ENCODE measurements around the gene CCDC81.
"Not testable (repeated sequence)": the region's sequence is repeated elsewhere in the genome, so short reads cannot be mapped to it uniquely, and the experiment has no call there.

CCDC81 gene

DNA sequence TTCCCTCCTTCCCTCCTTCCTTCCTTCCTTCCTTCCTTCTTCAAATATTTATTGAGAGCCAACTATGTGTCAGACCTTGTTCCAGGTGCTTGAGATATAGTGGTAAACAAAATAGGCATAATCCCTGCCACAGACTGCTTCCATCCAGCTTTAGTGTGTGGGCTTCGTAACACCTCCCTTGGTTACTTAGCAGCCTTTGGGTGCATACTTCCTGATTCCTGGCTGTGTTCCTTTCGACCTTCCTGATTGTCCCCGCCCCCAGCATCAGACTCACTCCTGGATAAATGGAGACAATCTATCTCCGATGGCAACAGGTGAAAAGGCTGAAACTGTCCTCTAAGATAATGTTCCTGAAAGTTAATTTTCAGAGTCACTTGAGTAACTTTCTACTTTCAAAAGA is 13.5 kb downstream of the CCDC81 start:
- no peak for FAIRE-seq

- no peak for FAIRE-seq
Measured at GRCh38 chr11:86390487-86390886, 15.8 kb downstream of the CCDC81 start.

- no peak for FAIRE-seq
Measured at GRCh38 chr11:86395061-86395551, 20.4 kb downstream of the CCDC81 start.

DNA sequence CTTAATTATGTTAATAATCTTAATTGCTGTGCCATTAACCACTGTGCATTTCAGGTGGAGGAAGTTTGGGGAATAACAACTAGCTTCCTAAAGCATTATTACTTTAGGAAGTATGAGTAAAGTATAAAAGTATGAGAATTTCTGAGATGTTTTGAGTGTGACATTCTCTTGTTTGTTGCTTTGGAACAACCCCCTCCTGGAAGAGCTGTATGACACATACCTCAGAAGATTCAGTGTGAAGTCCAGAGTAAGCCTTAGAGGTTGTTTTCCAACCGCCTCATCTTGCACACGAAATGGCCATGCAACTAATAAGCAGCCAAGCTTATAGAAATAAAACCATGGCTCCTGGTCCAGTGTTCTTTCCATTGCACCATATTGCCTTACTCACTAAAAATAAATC is 21.7 kb downstream of the CCDC81 start:
- FAIRE-seq: no peak

- no peak for FAIRE-seq
Measured at GRCh38 chr11:86397351-86397750, 22.7 kb downstream of the CCDC81 start.

- no peak for FAIRE-seq
Measured at GRCh38 chr11:86398106-86398505, 23.4 kb downstream of the CCDC81 start.

DNA sequence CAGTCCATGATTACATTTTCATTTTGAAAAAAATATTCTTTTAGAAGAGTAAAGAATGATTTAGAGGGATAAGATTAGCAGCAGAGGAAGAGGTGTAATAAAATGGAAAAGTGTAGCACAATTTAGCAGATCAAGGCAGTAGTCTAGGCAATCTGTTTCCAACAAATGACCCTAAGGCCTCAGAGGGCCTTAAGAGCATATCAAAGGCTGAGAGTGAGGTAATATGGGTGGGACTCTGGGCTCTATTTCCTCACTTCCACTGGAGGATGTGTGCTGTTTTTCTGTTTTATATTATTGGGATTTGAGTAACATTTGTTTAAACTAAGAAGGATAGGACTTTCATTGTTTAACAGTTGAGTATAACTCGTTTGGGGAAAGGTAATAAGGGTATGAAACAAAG is 28.8 kb downstream of the CCDC81 start:
- FAIRE-seq: no peak

DNA sequence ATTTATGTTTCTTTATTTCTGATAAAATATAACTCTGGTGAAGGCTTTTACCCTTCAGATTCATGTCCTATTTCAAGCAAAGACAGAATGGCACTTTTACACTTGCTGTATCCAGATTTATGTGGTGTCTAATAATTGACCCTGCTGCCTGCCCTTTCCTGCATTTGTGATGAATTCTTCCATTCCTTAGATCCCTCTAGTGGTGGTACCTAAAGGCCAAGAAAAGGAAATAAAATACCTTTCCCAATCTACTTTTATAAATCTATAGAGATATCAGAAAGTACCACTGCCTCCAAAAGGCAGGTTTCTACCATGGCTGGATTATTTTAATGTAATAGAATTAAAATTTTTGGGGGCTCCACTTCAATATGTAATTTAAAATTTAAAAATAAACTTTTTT is 34.2 kb downstream of the CCDC81 start:
- FAIRE-seq: no peak

DNA sequence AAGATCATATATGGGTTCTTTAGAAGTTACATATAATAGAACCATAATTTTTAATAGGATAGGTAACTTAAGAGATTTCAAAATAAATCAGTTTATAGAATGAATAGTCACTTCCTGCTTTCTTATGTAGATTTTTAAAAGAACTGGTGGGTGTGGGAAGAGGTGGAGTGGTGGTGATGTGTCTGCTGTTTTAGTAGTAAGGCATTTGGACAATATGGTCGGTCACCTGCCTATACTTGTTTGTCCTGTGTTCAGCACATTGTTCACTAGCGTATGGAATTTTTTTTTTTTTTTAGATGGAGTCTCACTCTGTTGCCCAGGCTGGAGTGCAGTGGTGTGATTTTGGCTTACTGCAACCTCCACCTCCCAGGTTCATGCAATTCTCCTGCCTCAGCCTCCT is 39.3 kb downstream of the CCDC81 start:
- FAIRE-seq: no peak

DNA sequence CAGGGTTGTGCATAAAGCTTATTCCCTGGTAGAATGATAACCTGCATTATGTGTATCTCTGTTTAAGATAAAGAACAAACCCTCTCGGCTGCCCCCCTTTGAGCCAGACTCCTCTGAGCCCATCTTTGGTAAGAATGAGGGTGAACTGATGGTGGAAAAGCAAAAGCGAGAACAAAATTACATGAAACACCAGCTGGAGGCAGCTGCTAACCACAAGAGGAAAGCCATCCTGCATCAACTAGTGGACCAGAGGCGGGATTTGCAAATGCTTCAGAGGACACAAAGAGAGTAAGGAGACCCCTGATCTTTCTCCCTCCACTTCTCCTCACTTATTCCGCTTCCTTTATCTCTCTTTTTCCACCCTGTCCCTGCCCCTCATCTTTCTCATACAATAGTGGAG is 40.3 kb downstream of the CCDC81 start:
- no peak for FAIRE-seq

DNA sequence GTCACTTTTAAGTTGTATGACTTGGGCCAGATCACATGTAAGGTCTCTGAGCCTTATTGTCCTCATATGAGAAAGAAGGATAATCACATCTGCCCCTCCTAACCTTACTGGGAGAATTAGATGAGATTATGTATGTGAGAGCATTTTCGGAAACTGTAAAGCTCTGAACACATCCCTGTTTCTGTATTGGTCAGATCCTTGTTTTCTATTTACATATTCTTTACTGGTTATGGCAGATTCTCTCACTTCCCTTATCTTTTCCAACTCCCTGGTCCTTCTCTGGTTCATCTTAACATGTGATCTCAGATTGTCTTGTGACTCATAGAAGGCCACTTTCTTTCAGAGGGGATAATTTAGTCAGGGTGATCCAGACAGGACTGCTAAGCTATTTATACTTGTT is 41.8 kb downstream of the CCDC81 start:
- FAIRE-seq: no peak

DNA sequence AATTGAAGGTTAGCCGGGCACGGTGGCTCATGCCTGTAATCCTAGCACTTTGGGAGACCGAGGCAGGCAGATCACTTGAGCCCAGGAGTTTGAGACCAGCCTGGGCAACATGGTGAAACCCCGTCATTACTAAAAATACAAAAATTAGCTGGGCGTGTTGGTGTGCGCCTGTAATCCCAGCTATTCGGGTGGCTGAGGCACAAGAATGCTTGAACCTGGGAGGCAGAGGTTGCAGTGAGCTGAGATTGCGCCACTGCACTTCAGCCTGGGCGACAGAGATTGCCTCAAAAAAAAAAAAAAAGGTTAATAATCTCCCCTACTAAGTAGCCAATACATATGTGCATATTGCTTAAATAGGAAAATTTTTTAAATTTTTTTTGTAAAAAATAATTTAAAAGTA is 42.3 kb downstream of the CCDC81 start:
- FAIRE-seq: not testable (repeated sequence)

DNA sequence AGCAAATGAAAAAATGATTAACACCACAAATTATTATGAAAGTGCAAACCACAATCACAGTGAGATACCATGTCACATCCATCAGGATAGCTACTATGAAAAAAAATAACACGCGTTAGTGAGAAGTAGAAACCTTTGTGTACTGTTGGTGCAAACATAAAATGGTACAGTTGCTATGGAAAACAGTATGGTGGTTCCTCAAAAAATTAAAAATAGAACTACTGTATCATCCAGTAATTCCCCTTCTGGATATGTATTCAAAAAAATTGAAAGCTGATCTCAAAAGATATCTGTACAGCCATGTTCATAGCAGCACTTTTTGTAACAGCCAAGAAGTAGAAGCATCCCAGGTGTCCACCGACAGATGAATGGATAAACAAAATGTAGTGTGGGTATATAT is 43.4 kb downstream of the CCDC81 start:
- FAIRE-seq: no peak

DNA sequence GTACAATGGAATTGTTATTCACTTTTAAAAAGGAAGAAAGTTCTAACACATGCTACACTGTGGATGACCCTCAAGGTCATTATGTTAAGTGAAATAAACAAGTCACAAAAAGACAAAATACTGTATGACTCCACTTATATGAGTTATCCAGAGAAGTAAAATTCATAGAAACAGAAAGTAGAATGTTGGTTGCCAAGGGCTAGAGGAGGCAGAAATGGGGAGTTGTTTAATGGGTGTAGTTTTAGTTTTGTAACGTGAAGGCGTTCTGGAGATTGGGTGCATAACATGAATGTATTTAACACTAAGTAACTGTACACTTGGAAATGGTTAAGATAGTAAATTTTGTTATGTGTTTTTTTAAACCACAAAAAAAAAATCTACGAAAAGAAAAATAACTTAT is 43.8 kb downstream of the CCDC81 start:
- no peak for FAIRE-seq

DNA sequence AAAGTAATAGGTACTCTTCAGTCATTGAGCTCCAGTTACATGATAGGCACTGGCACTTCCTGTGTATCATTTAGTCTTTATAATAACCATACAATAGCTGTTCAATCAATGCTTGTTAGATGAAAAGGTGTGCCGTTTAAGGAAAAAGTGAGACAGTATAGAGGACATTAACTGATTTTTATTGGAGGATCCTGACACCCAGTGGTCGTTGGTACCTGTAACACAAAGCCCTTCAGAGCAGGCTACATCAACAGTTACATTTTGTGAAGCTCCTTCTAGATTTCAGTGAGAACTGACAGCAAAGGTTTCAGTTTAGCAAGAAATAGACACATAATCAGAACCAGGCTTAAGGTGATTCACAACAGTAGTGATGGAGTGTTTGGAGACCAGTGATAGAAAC is 44.2 kb downstream of the CCDC81 start:
- no peak for FAIRE-seq

DNA sequence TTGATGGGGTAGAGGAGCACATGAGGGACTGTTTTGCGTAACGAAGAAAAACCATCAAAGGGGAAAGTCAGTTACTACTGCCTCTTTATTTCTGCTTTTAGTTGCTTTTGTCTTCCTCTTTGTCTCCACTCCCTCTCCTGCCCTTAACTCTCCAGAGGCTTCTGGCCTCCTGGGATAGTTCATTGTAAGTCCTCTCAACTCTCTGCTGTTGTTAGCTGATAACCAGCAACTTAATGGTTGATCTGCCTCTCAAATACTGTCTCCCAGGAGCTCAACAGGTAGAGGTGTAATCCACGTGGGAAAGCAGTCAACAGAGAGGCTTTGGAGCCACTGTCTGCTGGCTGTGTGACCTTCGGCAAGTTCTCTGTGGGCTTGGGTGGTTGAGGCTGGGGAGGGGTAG is 47.3 kb downstream of the CCDC81 start:
- FAIRE-seq: no peak

DNA sequence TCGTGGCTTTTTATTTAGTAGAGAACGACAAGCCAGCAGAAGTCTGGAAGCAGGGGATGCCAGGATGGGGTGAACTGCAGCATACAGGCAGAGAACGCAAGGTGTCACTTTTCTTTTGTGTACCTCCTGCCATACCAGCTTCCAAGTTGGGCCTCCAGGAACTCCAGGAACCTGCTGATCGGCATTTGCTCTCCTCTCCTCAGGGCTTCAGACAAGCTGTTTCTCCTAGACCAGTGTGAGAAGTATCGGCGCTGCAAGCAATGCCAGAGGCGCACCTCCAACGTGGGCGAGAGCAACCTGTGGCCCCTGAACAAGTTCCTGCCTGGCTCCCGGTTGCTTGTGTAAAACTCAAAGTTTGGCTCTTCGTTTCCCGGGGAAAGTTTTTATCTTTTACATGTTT is 47.7 kb downstream of the CCDC81 start:
- no peak for FAIRE-seq

GRCh38 chr11:86423488-86423887 is 48.8 kb downstream of the CCDC81 start:
- not testable (repeated sequence) for FAIRE-seq

- FAIRE-seq: no peak
Measured at GRCh38 chr11:86427441-86427840, 52.8 kb downstream of the CCDC81 start.

DNA sequence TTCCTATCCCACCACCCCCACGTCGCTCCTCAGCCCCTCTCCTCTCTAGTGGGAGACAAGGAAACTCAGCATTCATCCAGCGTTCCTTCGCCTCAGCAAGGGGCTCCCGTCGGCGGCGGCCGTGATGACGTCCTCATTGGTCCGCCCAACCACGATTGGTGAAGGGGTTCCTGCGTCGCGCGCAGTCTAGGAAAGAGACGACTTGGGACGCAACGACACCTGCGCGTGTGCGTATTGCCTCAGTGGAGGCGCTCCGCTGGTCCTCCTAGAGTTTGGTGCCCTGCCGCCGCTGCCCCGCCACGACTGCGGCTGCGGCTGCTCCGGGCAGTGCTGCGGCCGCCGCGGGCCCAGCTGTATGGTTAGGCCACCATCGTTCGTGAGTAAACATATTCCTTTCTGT is 56.6 kb downstream of the CCDC81 start:
- FAIRE-seq: no peak

- FAIRE-seq: not testable (repeated sequence)
Measured at GRCh38 chr11:86433361-86434095, 58.8 kb downstream of the CCDC81 start.

GRCh38 chr11:86435711-86436110 is 61.0 kb downstream of the CCDC81 start:
- no peak for FAIRE-seq

DNA sequence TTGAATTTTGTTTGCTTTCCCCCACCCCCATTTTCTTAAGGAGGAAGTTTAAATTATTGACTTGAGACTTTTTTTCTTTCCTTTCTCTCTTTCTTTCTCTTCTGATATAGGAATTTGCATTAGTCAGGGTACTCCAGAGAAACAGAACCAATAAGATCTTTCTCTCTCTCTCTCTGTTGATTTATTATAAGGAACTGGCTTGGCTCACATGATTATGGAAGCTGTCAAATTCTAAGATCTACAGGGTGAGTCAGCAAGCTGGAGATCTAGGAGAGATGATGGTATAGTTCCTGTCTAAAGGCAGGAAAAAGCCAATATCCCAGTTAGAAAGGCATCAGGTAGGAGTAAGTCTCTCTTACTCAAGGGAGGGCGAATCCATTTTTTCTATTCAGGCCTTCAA is 64.0 kb downstream of the CCDC81 start:
- no peak for FAIRE-seq

- FAIRE-seq: no peak
Measured at GRCh38 chr11:86440305-86440716, 65.6 kb downstream of the CCDC81 start.

DNA sequence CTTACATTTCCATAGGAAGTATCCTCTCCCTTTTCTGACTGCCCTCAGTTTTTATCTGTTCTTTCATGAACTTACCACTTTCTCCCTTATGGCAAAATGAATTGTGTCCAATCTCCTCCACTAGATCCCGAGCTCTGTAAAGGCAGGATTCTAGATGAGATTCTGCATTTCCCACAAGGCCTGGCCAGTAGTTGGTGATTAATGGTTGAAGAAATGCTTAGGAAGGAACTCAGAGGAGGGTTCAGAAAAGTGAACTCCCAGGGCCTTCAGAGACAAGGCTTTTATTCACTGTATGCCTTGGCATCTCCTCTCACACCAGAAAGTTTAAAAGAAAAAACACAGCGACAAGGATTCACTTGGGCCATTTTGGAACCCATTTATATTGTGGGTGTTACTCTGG is 66.2 kb downstream of the CCDC81 start:
- FAIRE-seq: no peak

All from TTC549 (cell line).